ENCODE data around the gene TLK1.

TLK1 gene

GRCh38 chr2:171150694-171151285, 9.9 kb downstream of the TLK1 start:
- no peak overlapping the region for H3K27ac ChIP-seq
- TF ChIP-seq ZFX (IDR thresholded peaks at IDR 0.05; ENCODE audit: borderline replicate concordance), result no peak
- TF ChIP-seq CTCF (IDR thresholded peaks at IDR 0.05), result no peak

- TF ChIP-seq ZFX (IDR thresholded peaks at IDR 0.05; ENCODE audit: borderline replicate concordance) (no peak), CTCF (IDR thresholded peaks at IDR 0.05) (no peak)
- H3K27ac ChIP-seq, result no peak overlapping the region
Measured at GRCh38 chr2:171149986-171150693, 10.6 kb downstream of the TLK1 start.

DNA sequence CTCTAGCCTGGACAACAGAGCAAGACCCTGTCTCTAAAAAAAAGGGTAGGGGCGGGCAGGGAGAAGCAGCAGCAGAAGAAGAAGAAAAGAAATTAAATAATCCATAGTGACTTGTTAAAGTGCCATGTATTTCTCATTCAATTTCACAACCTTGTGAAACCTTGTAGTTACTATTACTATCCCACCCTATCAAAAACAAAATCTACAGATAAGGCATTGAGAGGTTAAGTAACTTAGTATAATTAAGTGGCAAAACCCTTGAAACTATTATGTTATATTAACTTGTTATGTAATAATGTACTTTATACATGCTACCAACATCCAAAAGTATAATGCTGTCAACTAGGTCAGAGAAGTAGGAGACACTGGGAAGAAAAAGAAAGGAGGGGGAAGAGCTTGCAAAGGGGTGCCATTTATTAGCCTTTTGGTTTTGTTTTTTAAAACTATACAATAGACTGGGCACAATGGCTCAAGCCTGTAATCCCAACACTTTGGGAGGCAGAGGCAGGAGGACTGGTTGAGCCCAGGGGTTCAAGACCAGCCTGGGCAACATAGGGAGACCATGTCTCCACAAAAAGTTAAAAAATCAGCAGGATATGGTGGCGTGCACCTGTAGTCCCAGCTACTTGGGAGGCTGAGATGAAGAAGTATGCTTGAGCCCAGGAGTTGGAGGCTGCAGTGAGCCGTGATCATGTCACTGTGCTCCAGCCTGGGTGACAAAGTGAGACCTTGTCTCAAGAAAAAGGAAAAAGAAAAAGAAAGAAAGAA, 11.3 kb downstream of the TLK1 start:
- no peak overlapping the region for H3K27ac ChIP-seq
- TF ChIP-seq ZFX (IDR thresholded peaks at IDR 0.05; ENCODE audit: borderline replicate concordance) (no peak), CTCF (IDR thresholded peaks at IDR 0.05) (no peak)

DNA sequence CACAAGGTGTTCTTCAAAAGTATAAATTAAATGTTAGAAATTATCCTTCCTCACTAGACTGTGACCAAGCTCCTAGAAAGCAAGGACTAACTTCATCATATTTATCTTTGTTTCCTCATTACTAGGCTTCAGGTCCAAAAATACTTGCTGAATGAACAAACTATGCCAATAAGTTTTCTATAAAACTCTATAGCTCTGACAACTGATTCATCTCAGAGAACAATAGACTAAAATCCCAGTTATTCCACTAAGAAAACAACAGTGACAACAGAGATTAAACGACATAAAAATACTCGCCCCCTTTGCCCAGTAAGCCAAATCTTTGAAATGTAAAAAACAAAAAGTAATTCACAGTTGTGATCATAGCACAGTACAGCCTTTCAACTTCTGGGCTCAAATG, 13.6 kb downstream of the TLK1 start:
- no peak overlapping the region for H3K27ac ChIP-seq
- TF ChIP-seq CTCF (IDR thresholded peaks at IDR 0.05), result no peak
- no peak for TF ChIP-seq ZFX (IDR thresholded peaks at IDR 0.05; ENCODE audit: borderline replicate concordance)

GRCh38 chr2:171146633-171147032, 14.1 kb downstream of the TLK1 start:
- TF ChIP-seq ZFX (IDR thresholded peaks at IDR 0.05; ENCODE audit: borderline replicate concordance) (no peak), CTCF (IDR thresholded peaks at IDR 0.05) (no peak)
- H3K27ac ChIP-seq, result no peak overlapping the region

GRCh38 chr2:171146071-171146470, 14.6 kb downstream of the TLK1 start:
- no peak for TF ChIP-seq ZFX (IDR thresholded peaks at IDR 0.05; ENCODE audit: borderline replicate concordance)
- H3K27ac ChIP-seq, result no peak overlapping the region

DNA sequence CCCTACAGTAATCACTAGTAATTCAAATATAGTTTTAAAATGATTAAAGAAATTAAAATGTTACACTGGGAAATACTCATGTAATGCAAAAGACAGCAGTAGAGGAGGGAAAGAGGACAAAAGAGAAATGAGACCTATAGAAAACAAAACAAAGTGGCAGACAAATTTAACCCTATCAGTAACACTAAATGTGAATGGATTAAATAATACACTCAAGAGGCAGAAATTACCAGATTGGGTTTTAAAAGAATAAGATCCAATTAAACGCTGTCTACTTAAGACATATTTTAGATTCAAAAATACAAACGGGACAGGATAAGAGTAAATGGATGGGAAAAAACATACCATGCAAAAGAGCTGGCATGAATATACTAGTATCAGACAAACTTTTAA, 17.0 kb downstream of the TLK1 start:
- no peak overlapping the region for H3K27ac ChIP-seq
- TF ChIP-seq ZFX (IDR thresholded peaks at IDR 0.05; ENCODE audit: borderline replicate concordance) (no peak), CTCF (IDR thresholded peaks at IDR 0.05) (no peak)

All from 22Rv1 (cell line).